Sigmoid colon (tissue), 7 donors: ENCODE data around the gene RAD54L2. TPM values are rescaled to one million over a fixed set of nuclear protein-coding genes. Genes with fewer than 3 reads are reported as not detected.
"Not testable (repeated sequence)": the region's sequence is repeated elsewhere in the genome, so short reads cannot be mapped to it uniquely, and the experiment has no call there.

Source experiments
- DNase-seq: peaks from one replicate; pipeline ENCODE4 v3.0.0-alpha.2; 2019
- H3K27ac ChIP-seq, 4 donors: fragments of 200-600 bp; sonication (generic); one replicate each; pipeline ENCODE4 v1.5.1; 2016 to 2019; ENCODE audit warnings: mild to moderate bottlenecking in 1 of 4
- H3K27me3 ChIP-seq, 3 donors: fragments of 200-600 bp; sonication (generic); one replicate each; pipeline ENCODE4 v1.5.1; 2019; ENCODE audit warnings: mild to moderate bottlenecking in 1 of 3
- H3K36me3 ChIP-seq, 4 donors: fragments of 200-600 bp; sonication (generic); one replicate each; pipeline ENCODE4 v1.5.1; 2016 to 2019
- H3K4me1 ChIP-seq, 4 donors: fragments of 200-600 bp; sonication (generic); one replicate each; pipeline ENCODE4 v1.5.1; 2017 to 2019
- H3K4me3 ChIP-seq, 4 donors: fragments of 200-600 bp; sonication (generic); one replicate each; pipeline ENCODE4 v1.5.1; 2017 to 2019; ENCODE audit warnings: mild to moderate bottlenecking in 2 of 4, moderate library complexity in 1 of 4
- H3K9me3 ChIP-seq, 4 donors: fragments of 200-600 bp in 3 of 4; sonication (generic) in 3 of 4; one replicate each; pipeline versions ENCODE4 v1.5.1 to v1.6.1; 2013 to 2019
- CTCF ChIP-seq, 4 experiments: fragments of 450-650 bp in 3 of 4; fragments of 200-600 bp in 1 of 4; IDR thresholded peaks; one replicate each; pipeline ENCODE4 v1.5.1; 2016 to 2019; ENCODE audit warnings: antibody characterized with exemption in 4 of 4, mild to moderate bottlenecking in 3 of 4, moderate library complexity in 2 of 4
- EP300 ChIP-seq, 4 donors: sonication (generic); formaldehyde crosslinking; IDR thresholded peaks; one replicate each; pipeline ENCODE4 v1.6.1; 2017; ENCODE audit warnings: antibody characterized with exemption in 4 of 4
- POLR2A ChIP-seq, 2 donors: fragments of 450-650 bp; IDR thresholded peaks; one replicate each; pipeline ENCODE4 v1.6.1; 2016; ENCODE audit warnings: antibody characterized with exemption in 2 of 2, mild to moderate bottlenecking in 2 of 2, moderate library complexity in 2 of 2
- POLR2AphosphoS5 ChIP-seq, 4 donors: sonication (generic); formaldehyde crosslinking; IDR thresholded peaks; one replicate each; pipeline ENCODE4 v1.6.1; 2017; ENCODE audit warnings: antibody characterized with exemption in 4 of 4
- WGBS, 2 donors: extraction: QIAGEN DNeasy Blood & Tissue Kit; methylation state at CpG; one replicate each; pipeline ENCODE4 v1.1.7; 2013; 5-methylcytosine and 5-hydroxymethylcytosine counted together
- intact Hi-C: fragments of 100-400 bp; cut with DNase I; formaldehyde crosslinking; loops from one replicate; pipeline ENCODE4 v1.15.1; 2023
- polyA plus RNA-seq, 3 donors: library from polyadenylated mRNA; stranded (reverse); fragments of 200-250 nt; gene quantifications; one replicate each; pipeline ENCODE4 v1.2.3, GENCODE V29; 2013
- total RNA-seq, 4 donors: library from RNA; depleted of rRNA; stranded (reverse); fragments of >200 nt; gene quantifications; one replicate each; pipeline ENCODE4 v1.1.0, GENCODE V29; 2016
- donor health status: healthy with polysubstance abuse.
- donor health status: Bipolar disorder and iron deficiency.
- donor health status: healthy.

Gene RAD54L2
- total and polyA plus RNA-seq, 7 donors = 0.60 to 33.0 (median 15.7) TPM

GRCh38 chr3:51530485-51530884 lies 8.0 kb upstream of the RAD54L2 start:
- no peaks in the 10 kb centered on the region for H3K36me3 ChIP-seq
- no peak overlapping the region for H3K4me3 ChIP-seq
- intact Hi-C loops = loop anchor here (10.0 kb wide), 1 partner anchor 134 kb away; no protein-coding TSS in a partner anchor
- DNase-seq = no peak
- no peaks in the 10 kb centered on the region for H3K27me3 ChIP-seq
- no peaks in the 10 kb centered on the region for H3K4me1 ChIP-seq
- 91 to 94% methylated on average over 7 of the region's 7 CpGs for WGBS, 2 donors
- H3K9me3 ChIP-seq = peaks cover 0 to 2% (median 0%) of the 10 kb centered on the region in 4 donors
- TF ChIP-seq EP300 (IDR thresholded peaks at IDR 0.05) = no peak
- TF ChIP-seq POLR2A (IDR thresholded peaks at IDR 0.05) = no peak
- no peak for TF ChIP-seq CTCF (IDR thresholded peaks at IDR 0.05)
- no peak for TF ChIP-seq POLR2AphosphoS5 (IDR thresholded peaks at IDR 0.05)
- H3K27ac ChIP-seq = no peak overlapping the region

- Histone ChIP-seq H3K4me1 (peaks cover 0 to 22% (median 20%) of the 10 kb centered on the region in 4 donors), H3K9me3 (no peaks in the 10 kb centered on the region), H3K27me3 (no peaks in the 10 kb centered on the region), H3K4me3 (no peak overlapping the region), H3K36me3 (no peaks in the 10 kb centered on the region), H3K27ac (no peak overlapping the region)
- no peak for TF ChIP-seq POLR2A (IDR thresholded peaks at IDR 0.05)
- no peak for TF ChIP-seq CTCF (IDR thresholded peaks at IDR 0.05)
- no peak for TF ChIP-seq EP300 (IDR thresholded peaks at IDR 0.05)
- no peak for TF ChIP-seq POLR2AphosphoS5 (IDR thresholded peaks at IDR 0.05)
- DNase-seq = no peak
- intact Hi-C loops = loop anchor here (5.0 to 10.0 kb wide), 2 partner anchors 82 to 129 kb away; no protein-coding TSS in a partner anchor
- WGBS, 2 donors = 81 to 85% methylated on average over 7 of the region's 7 CpGs
Observed at GRCh38 chr3:51535146-51536019, 3.1 kb upstream of the RAD54L2 start.

GRCh38 chr3:51537631-51538030 lies 888 bp upstream of the RAD54L2 start:
- H3K9me3 ChIP-seq, H3K36me3 ChIP-seq, DNase-seq, H3K27me3 ChIP-seq: not testable (repeated sequence)
- Histone ChIP-seq H3K4me1 (peaks cover 0 to 24% (median 21%) of the 10 kb centered on the region in 4 donors), H3K27ac (peak overlapping the region; percentile 89 to 95 (median 92)), H3K4me3 (peak overlapping the region; percentile 90 to 94 (median 92))
- intact Hi-C loops = loop anchor here (2.0 to 10.0 kb wide), 3 partner anchors 37 to 127 kb away; partner anchors contain the start of gene DCAF1
- WGBS, 2 donors = 78 to 83% methylated on average over 16 of the region's 16 CpGs

GRCh38 chr3:51538115-51538458 lies 432 bp upstream of the RAD54L2 start:
- DNase-seq = no peak
- no peaks in the 10 kb centered on the region for H3K27me3 ChIP-seq
- intact Hi-C loops = loop anchor here (2.0 to 10.0 kb wide), 3 partner anchors 37 to 127 kb away; partner anchors contain the start of gene DCAF1
- peak overlapping the region; percentile 89 to 95 (median 92) for H3K27ac ChIP-seq
- peaks cover 0 to 24% (median 21%) of the 10 kb centered on the region in 4 donors for H3K4me1 ChIP-seq
- H3K36me3 ChIP-seq = peaks cover 0 to 6% (median 0%) of the 10 kb centered on the region in 4 donors
- peak overlapping the region; percentile 90 to 94 (median 92) for H3K4me3 ChIP-seq
- TF ChIP-seq CTCF (IDR thresholded peaks at IDR 0.05) (no peak), EP300 (IDR thresholded peaks at IDR 0.05) (no peak), POLR2A (IDR thresholded peaks at IDR 0.05) (no peak)
- WGBS, 2 donors = 2 to 3% methylated on average over 7 of the region's 7 CpGs
- no peaks in the 10 kb centered on the region for H3K9me3 ChIP-seq

- TF ChIP-seq POLR2AphosphoS5 (IDR thresholded peaks at IDR 0.05) (no peak), EP300 (IDR thresholded peaks at IDR 0.05) (no peak), POLR2A (IDR thresholded peaks at IDR 0.05) (no peak), CTCF (IDR thresholded peaks at IDR 0.05) (no peak)
- no peaks in the 10 kb centered on the region for H3K27me3 ChIP-seq
- peaks cover 0 to 19% (median 0%) of the 10 kb centered on the region in 4 donors for H3K36me3 ChIP-seq
- peak overlapping the region; percentile 90 to 94 (median 92) for H3K4me3 ChIP-seq
- H3K27ac ChIP-seq = peak overlapping the region; percentile 89 to 95 (median 92)
- H3K4me1 ChIP-seq = peaks cover 0 to 24% (median 21%) of the 10 kb centered on the region in 4 donors
- intact Hi-C loops = loop anchor here (2.0 to 10.0 kb wide), 3 partner anchors 39 to 125 kb away; partner anchors contain the start of gene DCAF1
- WGBS, 2 donors = 4 to 5% methylated on average over 11 of the region's 11 CpGs
- no peaks in the 10 kb centered on the region for H3K9me3 ChIP-seq
- DNase-seq = no peak
Observed at GRCh38 chr3:51539291-51539941, 897 bp downstream of the RAD54L2 start.

GRCh38 chr3:51542596-51542995 lies 4.1 kb downstream of the RAD54L2 start:
- DNase-seq, H3K4me3 ChIP-seq, H3K9me3 ChIP-seq, H3K27me3 ChIP-seq, intact Hi-C loops, H3K27ac ChIP-seq: not testable (repeated sequence)
- 87 to 94% methylated on average over 11 of the region's 11 CpGs for WGBS, 2 donors
- Histone ChIP-seq H3K4me1 (peaks cover 0 to 23% (median 18%) of the 10 kb centered on the region in 4 donors), H3K36me3 (peaks cover 0 to 32% (median 0%) of the 10 kb centered on the region in 4 donors)
